GM15510 (cell line): ENCODE results near the gene COL13A1.

ENCODE experiments used
- POLR2A ChIP-seq: IDR thresholded peaks from 3 replicates; pipeline ENCODE4 v1.6.1; 2011; ENCODE audit warnings: borderline replicate concordance; ENCODE audit not compliant: insufficient read length; ENCODE audit errors: extremely low read depth

The COL13A1 gene

DNA sequence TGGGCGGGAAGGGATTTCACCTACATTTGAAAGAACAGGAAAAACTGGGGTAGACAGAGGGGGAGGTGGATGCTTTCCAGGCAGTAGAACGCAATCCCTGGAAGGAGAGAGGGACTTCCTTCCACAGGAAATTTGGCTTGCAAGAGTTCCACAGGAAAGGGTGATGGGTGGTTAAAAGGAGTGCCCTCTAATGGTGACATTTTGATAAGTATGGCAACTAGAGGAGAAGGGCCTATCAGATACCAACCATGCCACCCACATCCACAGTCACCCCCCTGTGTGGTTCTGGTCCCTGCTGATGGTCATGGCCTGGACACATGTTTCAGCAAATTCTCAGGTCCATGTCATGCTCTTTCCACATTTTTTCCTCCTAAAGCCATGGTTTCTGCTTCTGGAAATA, 27.1 kb upstream of the COL13A1 start:
- TF ChIP-seq POLR2A, result no peak

DNA sequence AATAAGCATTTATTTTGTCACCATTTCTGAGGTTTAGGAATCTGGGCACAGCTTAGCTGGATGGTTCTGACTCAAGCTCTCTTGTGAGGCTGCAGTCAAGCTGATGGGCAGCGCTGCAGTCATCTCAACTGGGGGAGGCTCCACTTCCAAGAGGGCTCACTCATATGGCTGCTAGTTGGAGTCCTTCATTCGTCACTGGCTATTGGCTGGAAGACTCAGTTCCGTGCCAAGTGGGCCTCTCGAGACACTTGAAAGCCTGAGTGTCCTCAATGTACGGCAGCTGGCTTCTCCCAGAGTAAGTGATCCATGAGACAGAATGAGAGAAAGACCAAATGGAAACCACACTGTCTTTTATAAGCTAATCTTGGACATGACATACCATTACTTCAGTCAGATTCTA, 21.6 kb upstream of the COL13A1 start:
- no peak for TF ChIP-seq POLR2A

DNA sequence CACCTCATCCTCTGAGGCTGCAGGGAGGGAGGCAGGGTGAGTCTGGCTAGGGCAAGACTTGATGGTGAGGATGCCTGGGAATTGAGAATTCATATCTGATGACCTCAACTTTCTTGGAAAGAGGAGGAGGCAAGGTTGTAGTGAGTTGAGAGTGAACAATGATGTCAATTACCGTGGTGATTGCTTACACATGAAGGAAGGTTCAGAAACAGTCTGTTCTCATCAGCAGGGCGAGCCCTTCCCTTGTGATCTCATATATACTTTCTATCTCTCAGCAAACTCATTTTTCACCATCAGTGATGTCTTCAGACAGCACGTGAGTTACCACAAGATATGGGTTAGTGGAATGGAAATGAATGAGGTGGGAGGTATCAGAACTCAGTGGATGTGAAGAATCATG, 20.1 kb upstream of the COL13A1 start:
- no peak for TF ChIP-seq POLR2A

DNA sequence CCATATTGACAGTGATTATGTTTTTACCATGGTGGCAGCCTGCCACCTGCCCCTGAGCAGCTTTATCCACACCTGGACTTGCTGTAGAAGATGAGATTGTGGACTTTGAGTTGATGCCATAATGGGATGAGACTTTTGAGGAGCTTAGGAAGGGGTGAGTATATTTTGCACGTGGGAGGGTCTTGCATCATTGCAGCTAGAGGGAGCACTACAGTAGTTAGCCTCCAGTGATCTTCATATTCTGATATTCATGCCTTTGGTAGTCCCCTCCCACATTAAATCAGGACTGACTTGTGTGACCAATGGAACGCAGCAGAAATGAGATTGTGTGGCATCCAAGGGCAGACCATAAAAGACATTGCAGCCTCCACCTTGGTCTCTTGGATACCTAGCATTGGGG, 18.2 kb upstream of the COL13A1 start:
- no peak for TF ChIP-seq POLR2A

DNA sequence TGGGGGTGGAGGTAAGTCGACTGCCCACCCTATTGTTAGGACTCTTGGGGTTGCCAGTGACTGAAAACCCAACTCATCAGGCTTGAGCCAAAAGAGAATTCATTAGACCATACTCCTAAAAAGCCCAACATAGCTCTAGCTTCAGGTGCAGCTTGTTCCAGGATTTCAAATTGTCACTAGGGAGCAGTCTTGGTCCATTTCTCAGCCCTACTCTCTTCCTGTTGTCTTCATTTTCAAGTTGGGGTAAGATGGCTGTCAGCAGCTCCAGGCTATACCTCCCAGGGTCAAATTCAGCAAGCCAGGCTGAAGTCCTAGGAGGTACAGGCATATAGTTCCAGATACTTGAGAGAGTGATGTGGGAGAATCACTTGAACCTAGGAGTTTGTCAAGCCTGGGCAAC, 14.9 kb upstream of the COL13A1 start:
- TF ChIP-seq POLR2A, result no peak

DNA sequence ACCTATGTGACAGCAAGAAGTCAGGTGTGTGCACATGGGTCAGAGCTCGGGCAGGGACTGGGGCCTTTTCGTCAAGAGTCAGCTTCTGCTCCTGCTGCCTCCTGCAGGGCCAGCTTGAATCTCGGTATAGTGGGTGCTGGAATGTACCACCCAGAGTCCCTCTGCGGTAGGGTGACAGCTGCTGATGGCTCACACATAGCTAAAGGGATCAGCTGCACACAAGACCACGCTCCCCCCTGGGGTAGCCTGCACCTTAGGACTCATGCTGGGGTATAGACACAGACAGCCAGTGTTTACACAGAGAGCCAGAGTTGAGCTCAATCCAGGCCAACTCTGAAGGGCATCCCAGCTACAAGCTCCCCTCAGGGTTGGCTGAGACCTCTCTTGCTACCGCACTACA, 14.0 kb upstream of the COL13A1 start:
- TF ChIP-seq POLR2A, result no peak

DNA sequence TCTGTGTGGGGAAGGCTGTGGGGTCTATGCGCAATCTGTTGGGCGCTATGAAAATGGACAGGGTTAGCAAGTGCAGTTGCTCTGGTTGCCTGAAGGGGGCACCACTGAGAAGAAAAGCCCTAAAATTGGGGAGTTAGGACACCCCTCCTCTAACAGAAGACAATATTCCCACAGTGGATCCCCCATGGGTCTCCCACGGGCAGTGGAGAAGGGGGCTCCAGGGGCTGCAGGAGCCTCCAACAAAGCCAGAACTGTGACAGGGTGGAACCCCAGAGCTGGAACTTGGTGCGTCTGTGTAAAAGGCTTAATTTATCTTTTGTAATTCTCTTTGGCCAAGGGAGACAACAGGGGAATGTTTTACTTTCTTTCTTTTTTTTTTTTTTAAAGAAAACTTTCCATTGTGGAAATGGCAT, 12.5 kb upstream of the COL13A1 start:
- no peak for TF ChIP-seq POLR2A

DNA sequence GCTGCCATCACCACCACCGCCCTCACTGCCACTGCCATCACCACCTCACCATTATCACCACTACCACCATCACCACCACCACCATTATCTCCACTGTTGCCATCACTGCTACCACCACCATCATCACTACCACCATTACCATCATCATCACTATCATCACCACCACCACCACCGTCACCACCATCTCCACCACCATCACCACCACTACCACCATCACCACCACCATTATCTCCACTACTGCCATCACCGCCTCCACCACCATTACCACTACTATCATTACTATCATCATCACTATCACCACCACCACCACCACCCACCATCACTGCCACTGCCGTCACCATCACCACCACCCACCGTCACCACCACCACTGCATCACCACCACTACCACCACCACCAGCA, 9.9 kb upstream of the COL13A1 start:
- no peak for TF ChIP-seq POLR2A

DNA sequence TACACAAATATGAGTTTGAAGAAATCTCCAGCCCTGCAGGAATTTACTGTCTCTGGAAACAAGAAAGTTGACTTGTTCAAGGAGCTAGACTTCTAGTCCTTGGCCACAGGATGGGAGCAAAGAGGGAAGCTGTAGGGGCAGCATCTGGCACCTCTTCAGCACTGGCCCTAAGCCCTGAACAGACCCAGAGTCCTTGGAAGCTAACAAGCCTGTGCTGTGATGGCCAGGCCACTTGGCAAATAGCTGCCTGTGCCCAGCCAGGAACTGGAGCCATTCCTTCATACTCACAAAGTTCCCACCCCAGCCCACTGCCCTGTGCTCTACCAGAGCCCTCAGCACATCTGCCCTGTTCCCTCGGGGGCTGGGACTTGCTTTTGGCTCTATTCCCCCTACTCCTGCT, 9.4 kb upstream of the COL13A1 start:
- TF ChIP-seq POLR2A, result no peak

DNA sequence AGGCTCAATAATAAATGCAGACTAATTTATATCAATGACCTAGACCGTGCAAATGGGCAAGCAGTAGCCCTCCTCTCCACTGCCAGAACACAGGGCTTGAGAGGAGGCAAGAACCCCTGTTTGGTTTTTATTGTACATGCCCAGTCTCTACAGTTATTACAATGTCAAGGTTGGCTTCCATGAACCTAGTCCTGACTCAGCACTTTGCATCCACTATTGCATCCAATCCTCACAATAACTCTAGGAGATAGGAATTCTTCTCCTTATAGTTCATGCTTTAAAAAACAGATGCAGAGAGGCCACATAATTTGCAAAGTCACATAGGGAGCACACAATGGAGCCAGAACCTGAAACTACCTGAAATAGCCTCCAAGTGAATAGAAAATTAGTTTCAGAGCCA, 7.0 kb upstream of the COL13A1 start:
- TF ChIP-seq POLR2A, result no peak

DNA sequence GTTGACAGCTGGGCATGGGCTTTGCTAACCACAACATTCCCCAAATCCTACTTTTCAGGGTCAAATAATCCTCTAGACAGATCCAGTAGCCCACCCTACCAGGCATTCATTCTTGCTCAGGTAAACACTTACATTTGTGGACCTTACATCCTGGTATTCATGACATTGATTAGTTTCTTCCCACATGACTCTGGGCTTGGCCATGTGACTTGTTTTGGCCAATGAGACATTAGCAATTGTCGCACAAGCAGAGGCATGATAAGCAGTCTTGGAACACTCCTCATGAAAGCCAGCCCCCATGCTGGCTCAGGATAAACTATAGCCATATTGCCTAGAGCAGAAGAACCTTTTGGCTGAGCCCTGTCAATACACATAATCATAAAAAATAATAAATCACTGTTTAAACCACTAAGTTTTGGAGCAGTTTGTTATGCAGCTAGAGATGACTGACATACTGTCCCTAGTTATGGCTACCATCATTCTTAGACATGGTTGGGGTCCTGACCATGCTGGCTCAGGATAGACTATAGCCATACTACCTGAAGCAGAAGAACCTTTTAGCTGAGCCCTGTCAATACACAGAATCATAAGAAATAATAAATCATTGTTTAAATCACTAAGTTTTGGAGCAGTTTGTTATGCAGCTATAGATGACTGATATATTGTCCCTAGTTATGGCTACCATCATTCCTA, 6.3 kb upstream of the COL13A1 start:
- TF ChIP-seq POLR2A, result no peak

DNA sequence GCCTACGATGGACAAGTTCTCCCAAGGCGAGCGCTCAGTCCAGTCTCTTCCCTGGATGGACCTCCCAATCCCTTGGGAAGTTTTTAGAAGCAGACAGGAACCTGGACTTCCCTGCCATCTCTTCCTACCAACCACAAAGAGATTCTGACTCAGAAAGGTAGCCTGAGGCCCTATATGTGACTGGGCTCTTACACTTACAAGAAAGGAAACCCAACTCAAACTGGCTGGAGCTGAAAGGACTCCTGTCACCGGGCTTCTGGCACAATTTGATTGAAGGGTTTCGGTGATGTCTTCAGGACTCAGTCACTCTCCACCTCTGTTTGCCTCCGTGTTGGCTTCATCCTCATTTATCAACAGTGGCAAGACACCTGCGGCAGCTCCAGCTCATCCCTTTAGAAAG, 3.7 kb upstream of the COL13A1 start:
- TF ChIP-seq POLR2A, result no peak

DNA sequence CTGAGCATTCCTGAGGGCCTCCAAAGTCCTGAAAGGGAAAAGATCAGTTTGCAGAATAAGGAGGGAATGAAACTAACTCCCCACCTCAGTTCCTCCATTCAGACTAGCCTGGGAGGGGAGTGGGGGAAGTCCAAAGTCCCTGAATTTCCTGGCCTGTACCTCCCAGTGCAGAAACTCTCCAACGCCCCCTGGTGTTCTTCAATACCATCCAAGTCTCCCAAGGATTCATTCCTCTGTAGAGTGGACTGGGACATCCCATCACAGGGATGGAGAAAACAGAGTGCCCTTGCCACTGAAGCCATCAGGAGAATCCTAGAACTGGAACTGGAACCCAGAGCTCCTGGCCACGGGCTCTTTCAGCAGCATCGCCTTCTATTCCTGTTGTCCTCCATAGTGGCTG, 1.6 kb upstream of the COL13A1 start:
- TF ChIP-seq POLR2A, result no peak

DNA sequence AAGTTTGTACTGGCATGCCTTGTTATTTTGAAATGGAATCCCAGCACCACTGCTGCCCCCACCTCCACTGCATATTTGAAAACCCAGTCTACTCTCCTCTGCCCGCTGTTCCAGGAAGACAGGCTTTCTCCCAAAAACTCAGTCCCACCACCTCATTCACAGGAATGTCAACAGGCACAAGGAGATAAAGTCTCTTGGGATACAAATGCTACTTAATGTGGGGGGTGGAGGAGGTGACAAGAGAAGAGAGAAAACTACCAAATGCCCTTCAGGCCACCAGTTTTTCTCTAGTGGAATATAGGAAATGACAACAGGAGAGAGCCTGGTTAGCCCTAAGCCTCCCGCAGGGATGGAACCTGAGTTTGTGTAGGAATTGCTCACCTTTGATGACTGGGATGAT, 1.0 kb upstream of the COL13A1 start:
- TF ChIP-seq POLR2A, result no peak

DNA sequence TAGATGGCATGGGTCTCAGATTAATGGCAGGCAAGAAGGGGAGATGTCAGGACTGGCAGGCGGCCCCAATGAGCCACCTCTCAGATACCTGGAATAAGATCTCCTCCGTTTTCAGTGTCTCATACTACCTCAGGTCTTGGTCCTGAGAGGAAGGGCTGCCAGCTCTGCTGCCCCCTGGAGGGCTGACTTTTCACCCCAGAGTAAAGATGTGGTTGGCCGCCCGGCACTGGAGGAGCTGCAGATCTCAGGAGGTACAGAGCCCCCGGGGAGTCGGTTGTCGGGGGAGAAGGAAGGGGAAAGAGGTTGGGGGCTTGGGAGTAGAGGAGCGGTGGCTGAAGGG, 642 bp upstream of the COL13A1 start:
- no peak for TF ChIP-seq POLR2A

DNA sequence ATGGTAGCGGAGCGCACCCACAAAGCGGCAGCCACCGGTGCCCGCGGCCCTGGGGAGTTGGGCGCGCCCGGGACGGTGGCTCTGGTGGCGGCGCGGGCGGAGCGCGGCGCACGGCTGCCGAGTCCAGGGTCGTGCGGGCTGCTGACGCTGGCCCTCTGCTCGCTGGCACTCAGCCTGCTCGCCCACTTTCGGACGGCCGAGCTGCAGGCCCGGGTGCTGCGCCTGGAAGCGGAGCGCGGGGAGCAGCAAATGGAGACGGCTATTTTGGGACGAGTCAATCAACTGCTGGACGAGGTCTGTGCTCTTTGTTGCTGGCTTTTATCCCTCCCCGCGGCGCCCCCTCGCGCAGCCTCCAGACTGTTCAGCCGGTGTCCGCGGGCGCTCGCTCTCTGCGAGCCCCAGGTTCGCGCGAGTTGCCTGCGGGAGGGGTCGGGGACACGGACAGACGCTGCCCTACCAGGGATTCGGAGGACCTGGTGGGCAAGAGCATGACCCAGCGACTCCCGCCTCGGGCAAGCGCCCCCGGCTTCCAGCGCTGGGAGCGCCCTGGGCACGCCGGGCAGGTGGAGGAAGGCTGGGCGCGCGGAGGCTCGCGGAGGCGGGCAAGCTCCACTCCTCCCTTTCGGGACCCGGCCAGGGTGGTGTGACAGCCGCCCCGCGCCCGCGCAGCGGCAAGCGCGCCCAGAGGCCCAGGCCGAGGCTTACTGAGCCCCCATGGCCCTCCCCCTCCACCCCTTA, 887 bp downstream of the COL13A1 start:
- TF ChIP-seq POLR2A, result no peak
